Measurements from ENCODE around the gene PARM1. TPM values are rescaled to one million over a fixed set of nuclear protein-coding genes. Genes with fewer than 3 reads are reported as not detected.

PARM1 gene
- polyA plus RNA-seq, 1 of the 3 experiments (the other 2 are of a cell fraction) = not detected

DNA sequence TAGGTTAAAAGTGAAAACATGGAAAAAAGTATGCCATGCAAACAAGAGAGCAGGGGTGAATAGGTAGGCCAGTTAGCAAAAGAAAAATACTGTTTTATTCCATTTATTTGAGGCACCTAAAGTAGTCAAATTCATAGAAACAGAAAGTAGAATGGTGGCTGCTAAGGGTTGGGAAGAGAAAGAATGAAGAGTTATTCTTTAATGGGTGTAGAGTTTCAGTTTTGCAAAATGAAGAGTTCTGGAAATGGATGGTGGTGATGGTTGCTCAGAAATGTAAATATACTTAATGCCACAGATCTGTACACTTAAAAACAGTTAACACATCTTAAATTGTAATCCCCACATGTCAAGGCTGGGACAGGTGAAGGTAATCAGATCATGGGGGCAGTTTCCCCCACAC is 29.7 kb downstream of the PARM1 start:
- Histone ChIP-seq H3K79me2 (ENCODE audit: insufficient read depth) (no peaks in the 10 kb centered on the region), H3K4me2 (no peak overlapping the region), H3K9me3 (no peaks in the 10 kb centered on the region), H4K20me1 (ENCODE audit: insufficient read depth) (no peaks in the 10 kb centered on the region), H3K4me3 (ENCODE audit: low read depth in 2 of 2, low read length in 1 of 2) (no peak overlapping the region), H3K36me3 (replicated peaks in 1 of 2; ENCODE audit: control insufficient read depth in 1 of 2, insufficient read depth in 2 of 2, low read length in 1 of 2) (no peaks in the 10 kb centered on the region), H3K27me3 (ENCODE audit: insufficient read depth) (no peaks in the 10 kb centered on the region), H3K27ac (ENCODE audit: low read depth in 2 of 2, low read length in 1 of 2) (no peak overlapping the region), H3K4me1 (ENCODE audit: control insufficient read depth in 1 of 2, insufficient read depth in 2 of 2, low read depth in 1 of 2, low read length in 1 of 2) (no peaks in the 10 kb centered on the region), H3K9ac (no peak overlapping the region), H2AFZ (ENCODE audit: low read depth) (no peak overlapping the region), H3K9me2 (no peaks in the 10 kb centered on the region; the same call in 1 of the 2 replicates), H3F3A (replicated peaks; ENCODE audit: insufficient read depth) (no peaks in the 10 kb centered on the region)
- TF ChIP-seq CHD2 (IDR thresholded peaks at IDR 0.05; ENCODE audit: low read length, partially characterized antibody) = no peak
- ChIA-PET POLR2A (no interaction called here), CTCF (no interaction called here)
- DNase-seq = no peak

DNA sequence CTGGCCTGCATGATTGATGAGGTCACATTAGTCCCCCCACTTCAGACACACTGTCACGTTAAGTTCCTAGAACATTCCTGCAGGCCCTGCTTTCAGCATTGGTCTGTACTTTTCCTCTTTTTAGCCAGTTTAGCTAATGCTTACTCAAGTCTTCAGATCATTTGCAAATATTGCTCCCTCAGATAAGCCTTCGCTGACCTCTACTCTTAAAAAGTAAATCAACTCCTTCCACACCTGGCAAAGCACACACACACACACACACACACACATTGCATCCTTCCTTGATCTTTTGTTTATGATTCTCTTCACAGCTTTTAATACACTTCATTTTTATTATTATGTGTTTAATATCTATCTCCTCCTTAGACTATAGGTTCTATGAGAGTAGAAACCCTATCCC is 31.4 kb downstream of the PARM1 start:
- no peak for DNase-seq
- Histone ChIP-seq H3K9ac (no peak overlapping the region), H3K4me1 (ENCODE audit: control insufficient read depth in 1 of 2, insufficient read depth in 2 of 2, low read depth in 1 of 2, low read length in 1 of 2) (peaks cover 0 to under 1% of the 10 kb centered on the region in 2 experiments; a peak in 1 of 4 replicates), H3K79me2 (ENCODE audit: insufficient read depth) (no peaks in the 10 kb centered on the region), H3K9me2 (no peaks in the 10 kb centered on the region; the same call in 1 of the 2 replicates), H3K27me3 (ENCODE audit: insufficient read depth) (no peaks in the 10 kb centered on the region), H3K36me3 (replicated peaks in 1 of 2; ENCODE audit: control insufficient read depth in 1 of 2, insufficient read depth in 2 of 2, low read length in 1 of 2) (no peaks in the 10 kb centered on the region), H2AFZ (ENCODE audit: low read depth) (no peak overlapping the region), H4K20me1 (ENCODE audit: insufficient read depth) (no peaks in the 10 kb centered on the region), H3F3A (replicated peaks; ENCODE audit: insufficient read depth) (no peaks in the 10 kb centered on the region), H3K27ac (ENCODE audit: low read depth in 2 of 2, low read length in 1 of 2) (no peak overlapping the region), H3K4me2 (no peak overlapping the region), H3K9me3 (no peaks in the 10 kb centered on the region), H3K4me3 (ENCODE audit: low read depth in 2 of 2, low read length in 1 of 2) (no peak overlapping the region)
- ChIA-PET CTCF (no interaction called here), POLR2A (no interaction called here)
- TF ChIP-seq TCF12 (IDR thresholded peaks at IDR 0.05) = no peak
- no peak for TF ChIP-seq JUND (IDR thresholded peaks at IDR 0.05)
- WGBS (ENCODE audit: low lambda C conversion rate) = 11% methylated on average over 2 of the region's 2 CpGs

DNA sequence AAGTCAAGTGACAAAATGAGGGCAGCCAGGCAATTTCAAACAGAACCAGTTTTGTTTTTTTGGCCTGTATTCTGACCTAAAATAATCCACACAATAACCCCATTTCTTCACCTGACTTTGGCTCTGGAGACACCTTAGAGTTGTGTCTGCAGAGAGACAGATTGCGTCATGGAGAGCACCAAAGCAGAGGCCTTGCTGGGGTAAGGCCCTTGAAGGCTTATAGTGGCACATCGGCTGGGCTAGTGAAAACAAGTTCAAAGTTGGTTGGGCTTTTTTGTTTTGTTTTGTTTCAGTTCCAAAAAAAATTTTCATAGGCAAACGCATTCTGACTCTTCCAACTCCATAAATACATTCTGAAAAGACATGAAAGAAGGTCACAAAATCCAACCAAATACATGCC is 34.4 kb downstream of the PARM1 start:
- ChIA-PET POLR2A (no interaction called here), CTCF (no interaction called here)

More for the DNA sequence above, 34.4 kb downstream of the PARM1 start:
- Histone ChIP-seq H3K9me3 (no peaks in the 10 kb centered on the region), H3K4me2 (no peak overlapping the region), H2AFZ (ENCODE audit: low read depth) (no peak overlapping the region), H3F3A (replicated peaks; ENCODE audit: insufficient read depth) (no peaks in the 10 kb centered on the region), H3K4me3 (ENCODE audit: low read depth in 2 of 2, low read length in 1 of 2) (no peak overlapping the region), H3K79me2 (ENCODE audit: insufficient read depth) (no peaks in the 10 kb centered on the region), H3K9ac (no peak overlapping the region), H4K20me1 (ENCODE audit: insufficient read depth) (no peaks in the 10 kb centered on the region), H3K4me1 (ENCODE audit: control insufficient read depth in 1 of 2, insufficient read depth in 2 of 2, low read depth in 1 of 2, low read length in 1 of 2) (peaks cover 0 to 11% of the 10 kb centered on the region in 2 experiments; a peak in 1 of 4 replicates), H3K27ac (ENCODE audit: low read depth in 2 of 2, low read length in 1 of 2) (no peak overlapping the region), H3K27me3 (ENCODE audit: insufficient read depth) (no peaks in the 10 kb centered on the region), H3K36me3 (replicated peaks in 1 of 2; ENCODE audit: control insufficient read depth in 1 of 2, insufficient read depth in 2 of 2, low read length in 1 of 2) (no peaks in the 10 kb centered on the region), H3K9me2 (no peaks in the 10 kb centered on the region)
- no peak for TF ChIP-seq FOSL2 (IDR thresholded peaks at IDR 0.05; ENCODE audit: borderline replicate concordance, low read depth)
- no peak for TF ChIP-seq RXRA (IDR thresholded peaks at IDR 0.05; ENCODE audit: borderline replicate concordance, low read depth)
- TF ChIP-seq, protein P1, sequence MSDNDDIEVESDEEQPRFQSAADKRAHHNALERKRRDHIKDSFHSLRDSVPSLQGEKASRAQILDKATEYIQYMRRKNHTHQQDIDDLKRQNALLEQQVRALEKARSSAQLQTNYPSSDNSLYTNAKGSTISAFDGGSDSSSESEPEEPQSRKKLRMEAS (IDR thresholded peaks at IDR 0.05; ENCODE audit: low read depth) = no peak
- no peak for TF ChIP-seq TCF12 (IDR thresholded peaks at IDR 0.05)
- no peak for TF ChIP-seq CHD2 (IDR thresholded peaks at IDR 0.05; ENCODE audit: low read length, partially characterized antibody)
- TF ChIP-seq FOXM1 (IDR thresholded peaks at IDR 0.05; ENCODE audit: low read depth) = no peak
- no peak for TF ChIP-seq GATA2 (CRISPR knock-in tag; IDR thresholded peaks at IDR 0.05)
- TF ChIP-seq, protein P2, sequence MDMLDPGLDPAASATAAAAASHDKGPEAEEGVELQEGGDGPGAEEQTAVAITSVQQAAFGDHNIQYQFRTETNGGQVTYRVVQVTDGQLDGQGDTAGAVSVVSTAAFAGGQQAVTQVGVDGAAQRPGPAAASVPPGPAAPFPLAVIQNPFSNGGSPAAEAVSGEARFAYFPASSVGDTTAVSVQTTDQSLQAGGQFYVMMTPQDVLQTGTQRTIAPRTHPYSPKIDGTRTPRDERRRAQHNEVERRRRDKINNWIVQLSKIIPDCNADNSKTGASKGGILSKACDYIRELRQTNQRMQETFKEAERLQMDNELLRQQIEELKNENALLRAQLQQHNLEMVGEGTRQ (IDR thresholded peaks at IDR 0.05; ENCODE audit: borderline replicate concordance, low read depth, low read length) = no peak
- TF ChIP-seq RAD21 (IDR thresholded peaks at IDR 0.05; ENCODE audit: low read length) = no peak
- TF ChIP-seq, protein P3, sequence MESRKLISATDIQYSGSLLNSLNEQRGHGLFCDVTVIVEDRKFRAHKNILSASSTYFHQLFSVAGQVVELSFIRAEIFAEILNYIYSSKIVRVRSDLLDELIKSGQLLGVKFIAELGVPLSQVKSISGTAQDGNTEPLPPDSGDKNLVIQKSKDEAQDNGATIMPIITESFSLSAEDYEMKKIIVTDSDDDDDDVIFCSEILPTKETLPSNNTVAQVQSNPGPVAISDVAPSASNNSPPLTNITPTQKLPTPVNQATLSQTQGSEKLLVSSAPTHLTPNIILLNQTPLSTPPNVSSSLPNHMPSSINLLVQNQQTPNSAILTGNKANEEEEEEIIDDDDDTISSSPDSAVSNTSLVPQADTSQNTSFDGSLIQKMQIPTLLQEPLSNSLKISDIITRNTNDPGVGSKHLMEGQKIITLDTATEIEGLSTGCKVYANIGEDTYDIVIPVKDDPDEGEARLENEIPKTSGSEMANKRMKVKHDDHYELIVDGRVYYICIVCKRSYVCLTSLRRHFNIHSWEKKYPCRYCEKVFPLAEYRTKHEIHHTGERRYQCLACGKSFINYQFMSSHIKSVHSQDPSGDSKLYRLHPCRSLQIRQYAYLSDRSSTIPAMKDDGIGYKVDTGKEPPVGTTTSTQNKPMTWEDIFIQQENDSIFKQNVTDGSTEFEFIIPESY (IDR thresholded peaks at IDR 0.05; ENCODE audit: borderline replicate concordance, low read depth) = no peak
- 25% methylated on average over 3 of the region's 3 CpGs for WGBS (ENCODE audit: low lambda C conversion rate)
- DNase-seq = no peak
